Gastroesophageal sphincter (tissue), 4 donors: ENCODE results near the gene SCO2. TPM values are rescaled to one million over a fixed set of nuclear protein-coding genes. Genes with fewer than 3 reads are reported as not detected.

ENCODE experiments used
- ATAC-seq: fragments of 150-250 bp; one replicate; pipeline ENCODE4 v1.9.1; 2016; ENCODE audit warnings: mild to moderate bottlenecking, moderate library complexity
- H3K27ac ChIP-seq, 4 donors: fragments of 200-600 bp; sonication (generic) in 3 of 4; 1 replicate in 3 of 4; 2 replicates in 1 of 4; pipeline ENCODE4 v1.5.1; 2016 to 2019
- H3K27me3 ChIP-seq: fragments of 200-600 bp; sonication (generic); one replicate; pipeline ENCODE4 v1.5.1; 2019
- H3K36me3 ChIP-seq, 2 donors: fragments of 200-600 bp; sonication (generic); one replicate each; pipeline ENCODE4 v1.5.1; 2019; ENCODE audit warnings: control low read depth in 1 of 2
- H3K4me1 ChIP-seq, 3 donors: fragments of 200-600 bp; sonication (generic); 1 replicate in 2 of 3; 2 replicates in 1 of 3; pipeline ENCODE4 v1.5.1; 2016 to 2019; ENCODE audit warnings: control low read depth in 2 of 3
- H3K4me3 ChIP-seq, 2 donors: fragments of 200-600 bp; sonication (generic); one replicate each; pipeline ENCODE4 v1.5.1; 2019; ENCODE audit warnings: mild to moderate bottlenecking in 1 of 2, moderate library complexity in 1 of 2
- H3K9me3 ChIP-seq, 3 donors: fragments of 200-600 bp; sonication (generic); one replicate each; pipeline ENCODE4 v1.5.1; 2017 to 2019; ENCODE audit warnings: control low read depth in 2 of 3
- CTCF ChIP-seq, 4 experiments: fragments of 200-600 bp in 2 of 4; fragments of 450-650 bp in 2 of 4; sonication (generic) in 1 of 4; IDR thresholded peaks; one replicate each; pipeline ENCODE4 v1.5.1; 2017 to 2019; ENCODE audit warnings: antibody characterized with exemption in 4 of 4, mild to moderate bottlenecking in 2 of 4, moderate library complexity in 2 of 4
- EP300 ChIP-seq: sonication (generic); formaldehyde crosslinking; IDR thresholded peaks from one replicate; pipeline ENCODE4 v1.6.1; 2017; ENCODE audit warnings: antibody characterized with exemption, mild to moderate bottlenecking
- POLR2A ChIP-seq, 2 donors: fragments of 450-650 bp; IDR thresholded peaks; one replicate each; pipeline ENCODE4 v1.6.1; 2017; ENCODE audit warnings: antibody characterized with exemption in 2 of 2, mild to moderate bottlenecking in 2 of 2, moderate library complexity in 1 of 2
- POLR2AphosphoS5 ChIP-seq: sonication (generic); formaldehyde crosslinking; IDR thresholded peaks from one replicate; pipeline ENCODE4 v1.6.1; 2017; ENCODE audit warnings: antibody characterized with exemption
- WGBS, 2 donors: methylation state at CpG; one replicate each; pipeline ENCODE4 v1.1.5; 2018; ENCODE audit warnings: low coverage in 1 of 2; 5-methylcytosine and 5-hydroxymethylcytosine counted together
- total RNA-seq, 4 donors: library from RNA; depleted of rRNA; stranded (reverse); fragments of >200 nt; gene quantifications; one replicate each; pipeline ENCODE4 v1.1.0, GENCODE V29; 2016

SCO2 gene
- total RNA-seq, 4 donors from 2014 or later, result 1.2 to 1.8 TPM; not detected in 2

- 57 to 76% methylated on average over 4 to 10 of the region's 34 CpGs for WGBS, 2 donors
- Histone ChIP-seq H3K27ac (no peak overlapping the region), H3K4me1 (peaks cover 0 to 22% (median 7%) of the 10 kb centered on the region in 3 donors), H3K27me3 (no peaks in the 10 kb centered on the region), H3K36me3 (no peaks in the 10 kb centered on the region), H3K4me3 (no peak overlapping the region), H3K9me3 (no peaks in the 10 kb centered on the region)
- no peak for ATAC-seq
- TF ChIP-seq POLR2A (IDR thresholded peaks at IDR 0.05), result no peak
- TF ChIP-seq EP300, result no peak
- TF ChIP-seq POLR2AphosphoS5, result no peak
Observed at GRCh38 chr22:50561401-50562358, 36.3 kb upstream of the SCO2 start.

GRCh38 chr22:50560034-50560433 lies 34.6 kb upstream of the SCO2 start:
- no peak overlapping the region for H3K4me3 ChIP-seq
- ATAC-seq, result no peak
- H3K27me3 ChIP-seq, result no peaks in the 10 kb centered on the region
- no peak overlapping the region for H3K27ac ChIP-seq
- TF ChIP-seq POLR2A (IDR thresholded peaks at IDR 0.05) (no peak), CTCF (IDR thresholded peaks at IDR 0.05) (no peak), POLR2AphosphoS5 (no peak), EP300 (no peak)
- H3K36me3 ChIP-seq, result no peaks in the 10 kb centered on the region
- peaks cover 0 to 22% (median 7%) of the 10 kb centered on the region in 3 donors for H3K4me1 ChIP-seq
- 91% methylated on average over 3 of the region's 3 CpGs; no CpG with 5 or more reads in 1 of the 2 donors for WGBS, 2 donors
- H3K9me3 ChIP-seq, result no peaks in the 10 kb centered on the region

GRCh38 chr22:50556703-50557102 lies 31.3 kb upstream of the SCO2 start:
- TF ChIP-seq CTCF (IDR thresholded peaks at IDR 0.05) (no peak), POLR2AphosphoS5 (no peak), POLR2A (IDR thresholded peaks at IDR 0.05) (no peak), EP300 (no peak)
- Histone ChIP-seq H3K9me3 (no peaks in the 10 kb centered on the region), H3K4me1 (no peaks in the 10 kb centered on the region), H3K27me3 (peaks cover 13% of the 10 kb centered on the region), H3K36me3 (no peaks in the 10 kb centered on the region), H3K4me3 (no peak overlapping the region), H3K27ac (no peak overlapping the region)
- no peak for ATAC-seq
- 80 to 87% methylated on average over 5 of the region's 5 CpGs for WGBS, 2 donors

GRCh38 chr22:50553310-50553709 lies 27.9 kb upstream of the SCO2 start:
- no peak for ATAC-seq
- no peaks in the 10 kb centered on the region for H3K9me3 ChIP-seq
- H3K4me1 ChIP-seq, result peaks cover 0 to 9% (median 6%) of the 10 kb centered on the region in 3 donors
- WGBS, 2 donors, result 74 to 87% methylated on average over 4 to 6 of the region's 8 CpGs
- no peak overlapping the region for H3K4me3 ChIP-seq
- H3K27ac ChIP-seq, result no peak overlapping the region
- peaks cover 47% of the 10 kb centered on the region for H3K27me3 ChIP-seq
- H3K36me3 ChIP-seq, result no peaks in the 10 kb centered on the region
- TF ChIP-seq CTCF (IDR thresholded peaks at IDR 0.05) (no peak), EP300 (no peak), POLR2AphosphoS5 (no peak)

- Histone ChIP-seq H3K27ac (no peak overlapping the region), H3K4me3 (no peak overlapping the region), H3K36me3 (no peaks in the 10 kb centered on the region), H3K27me3 (peaks cover 68% of the 10 kb centered on the region), H3K9me3 (no peaks in the 10 kb centered on the region), H3K4me1 (peaks cover 0 to 23% (median 8%) of the 10 kb centered on the region in 3 donors)
- TF ChIP-seq POLR2A (IDR thresholded peaks at IDR 0.05) (no peak), CTCF (IDR thresholded peaks at IDR 0.05) (no peak), POLR2AphosphoS5 (no peak), EP300 (no peak)
- no peak for ATAC-seq
- 83 to 86% methylated on average over 1 of the region's 11 CpGs for WGBS, 2 donors
Observed at GRCh38 chr22:50551160-50551752, 25.9 kb upstream of the SCO2 start.
